ENCODE data around the gene FBXW8. TPM values are rescaled to one million over a fixed set of nuclear protein-coding genes. Genes with fewer than 3 reads are reported as not detected.

Gene FBXW8
- polyA plus RNA-seq, 1 donor (not counting 4 experiments of a cell fraction or from before 2014, with no cell fraction given) = 5.0 TPM

- TF ChIP-seq CTCF (optimal IDR thresholded peaks at IDR 0.05 in 1 of 3, IDR thresholded peaks at IDR 0.05 in 1 of 3, conservative IDR thresholded peaks at IDR 0.05 in 1 of 3; ENCODE audit: extremely low read depth in 1 of 3, insufficient read depth in 2 of 3, low read length in 3 of 3) (no peak), EZH2 (IDR thresholded peaks at IDR 0.05; ENCODE audit: low read length) (no peak)
- dilution Hi-C loops (cut with MboI; ENCODE audit: extremely low pct_ligation_motif_present, low sequenced_read_pairs) = no loop called here
- FAIRE-seq = no peak
Measured at GRCh38 chr12:117064049-117064448, 153.3 kb downstream of the FBXW8 start.

GRCh38 chr12:117064596-117064995 is 153.8 kb downstream of the FBXW8 start:
- no peaks in the 10 kb centered on the region for H3K36me3 ChIP-seq (ENCODE audit: control insufficient read depth in 2 of 2, extremely low read depth in 1 of 2, insufficient read depth in 2 of 2, low read length in 2 of 2)
- no peaks in the 10 kb centered on the region for H3K79me2 ChIP-seq (ENCODE audit: control insufficient read depth, insufficient read depth, low read length)
- H3K4me1 ChIP-seq (ENCODE audit: control insufficient read depth, extremely low read depth, insufficient read depth, low read length) = no peaks in the 10 kb centered on the region
- H2AFZ ChIP-seq (ENCODE audit: control insufficient read depth, low read length) = no peak overlapping the region
- TF ChIP-seq CTCF (optimal IDR thresholded peaks at IDR 0.05 in 1 of 3, IDR thresholded peaks at IDR 0.05 in 1 of 3, conservative IDR thresholded peaks at IDR 0.05 in 1 of 3; ENCODE audit: extremely low read depth in 1 of 3, insufficient read depth in 2 of 3, low read length in 3 of 3) = no peak
- TF ChIP-seq EZH2 (IDR thresholded peaks at IDR 0.05; ENCODE audit: low read length) = no peak
- no peak overlapping the region for H3K9ac ChIP-seq (ENCODE audit: control insufficient read depth, extremely low read depth, insufficient read depth, low read length)
- no peaks in the 10 kb centered on the region for H3K9me1 ChIP-seq (ENCODE audit: control insufficient read depth, extremely low read depth, insufficient read depth, low read length)
- H4K20me1 ChIP-seq (ENCODE audit: control insufficient read depth, extremely low read depth, insufficient read depth, low read length) = no peaks in the 10 kb centered on the region
- H3K9me3 ChIP-seq (ENCODE audit: control insufficient read depth, low read depth, low read length) = no peaks in the 10 kb centered on the region
- H3K4me3 ChIP-seq (ENCODE audit: control insufficient read depth in 2 of 3, extremely low read depth in 1 of 3, insufficient read depth in 2 of 3, low read depth in 1 of 3, low read length in 3 of 3) = no peak overlapping the region
- H3K27me3 ChIP-seq (ENCODE audit: control insufficient read depth, extremely low read depth, insufficient read depth, low read length) = peaks cover 24% of the 10 kb centered on the region
- FAIRE-seq = no peak
- no peak overlapping the region for H3K4me2 ChIP-seq (ENCODE audit: control insufficient read depth, extremely low read depth, insufficient read depth, low read depth, low read length)
- dilution Hi-C loops (cut with MboI; ENCODE audit: extremely low pct_ligation_motif_present, low sequenced_read_pairs) = no loop called here
- no peak overlapping the region for H3K27ac ChIP-seq (ENCODE audit: control insufficient read depth, insufficient read depth, low read length)
- no peak for DNase-seq (ENCODE audit: low read depth, low spot score)

More at GRCh38 chr12:117064049-117064448, 153.3 kb downstream of the FBXW8 start:
- no peak for DNase-seq (ENCODE audit: low read depth, low spot score)
- no peak overlapping the region for H3K4me3 ChIP-seq (ENCODE audit: control insufficient read depth in 2 of 3, extremely low read depth in 1 of 3, insufficient read depth in 2 of 3, low read depth in 1 of 3, low read length in 3 of 3)
- no peaks in the 10 kb centered on the region for H3K79me2 ChIP-seq (ENCODE audit: control insufficient read depth, insufficient read depth, low read length)
- no peaks in the 10 kb centered on the region for H3K9me1 ChIP-seq (ENCODE audit: control insufficient read depth, extremely low read depth, insufficient read depth, low read length)
- H3K9me3 ChIP-seq (ENCODE audit: control insufficient read depth, low read depth, low read length) = no peaks in the 10 kb centered on the region
- H3K4me1 ChIP-seq (ENCODE audit: control insufficient read depth, extremely low read depth, insufficient read depth, low read length) = no peaks in the 10 kb centered on the region
- H3K36me3 ChIP-seq (ENCODE audit: control insufficient read depth in 2 of 2, extremely low read depth in 1 of 2, insufficient read depth in 2 of 2, low read length in 2 of 2) = no peaks in the 10 kb centered on the region
- H4K20me1 ChIP-seq (ENCODE audit: control insufficient read depth, extremely low read depth, insufficient read depth, low read length) = no peaks in the 10 kb centered on the region
- no peak overlapping the region for H3K27ac ChIP-seq (ENCODE audit: control insufficient read depth, insufficient read depth, low read length)
- no peak overlapping the region for H3K4me2 ChIP-seq (ENCODE audit: control insufficient read depth, extremely low read depth, insufficient read depth, low read depth, low read length)
- peaks cover 24% of the 10 kb centered on the region for H3K27me3 ChIP-seq (ENCODE audit: control insufficient read depth, extremely low read depth, insufficient read depth, low read length)
- H3K9ac ChIP-seq (ENCODE audit: control insufficient read depth, extremely low read depth, insufficient read depth, low read length) = no peak overlapping the region
- no peak overlapping the region for H2AFZ ChIP-seq (ENCODE audit: control insufficient read depth, low read length)

All from keratinocyte (primary cell).